A673 (cell line): ENCODE results near the gene RBP3.

ENCODE experiments used
- EZH2 ChIP-seq: fragments of 200-600 bp; sonication (generic); IDR thresholded peaks from 2 replicates; pipeline ENCODE4 v1.6.1; 2017; ENCODE audit warnings: borderline replicate concordance, low read depth, mild to moderate bottlenecking, mixed read lengths, antibody characterized with exemption, low read length; ENCODE audit not compliant: poor library complexity, severe bottlenecking
- TF ChIP-seq, protein P1 (sequence below): fragments of 300-800, 200-600 bp; sonication (generic); conservative IDR thresholded peaks from 2 replicates; pipeline ENCODE4 v1.5.1; 2017; ENCODE audit warnings: low read depth, mild to moderate bottlenecking, antibody characterized with exemption, low read length, moderate library complexity, mixed read lengths

GRCh38 chr10:47359101-47359500 is 10.9 kb downstream of the RBP3 start:
- TF ChIP-seq, protein P1, sequence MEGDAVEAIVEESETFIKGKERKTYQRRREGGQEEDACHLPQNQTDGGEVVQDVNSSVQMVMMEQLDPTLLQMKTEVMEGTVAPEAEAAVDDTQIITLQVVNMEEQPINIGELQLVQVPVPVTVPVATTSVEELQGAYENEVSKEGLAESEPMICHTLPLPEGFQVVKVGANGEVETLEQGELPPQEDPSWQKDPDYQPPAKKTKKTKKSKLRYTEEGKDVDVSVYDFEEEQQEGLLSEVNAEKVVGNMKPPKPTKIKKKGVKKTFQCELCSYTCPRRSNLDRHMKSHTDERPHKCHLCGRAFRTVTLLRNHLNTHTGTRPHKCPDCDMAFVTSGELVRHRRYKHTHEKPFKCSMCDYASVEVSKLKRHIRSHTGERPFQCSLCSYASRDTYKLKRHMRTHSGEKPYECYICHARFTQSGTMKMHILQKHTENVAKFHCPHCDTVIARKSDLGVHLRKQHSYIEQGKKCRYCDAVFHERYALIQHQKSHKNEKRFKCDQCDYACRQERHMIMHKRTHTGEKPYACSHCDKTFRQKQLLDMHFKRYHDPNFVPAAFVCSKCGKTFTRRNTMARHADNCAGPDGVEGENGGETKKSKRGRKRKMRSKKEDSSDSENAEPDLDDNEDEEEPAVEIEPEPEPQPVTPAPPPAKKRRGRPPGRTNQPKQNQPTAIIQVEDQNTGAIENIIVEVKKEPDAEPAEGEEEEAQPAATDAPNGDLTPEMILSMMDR, result no peak
- no peak for TF ChIP-seq EZH2
